Hindlimb muscle (tissue), 1 donor: ENCODE data around the gene HENMT1. TPM values are rescaled to one million over a fixed set of nuclear protein-coding genes. Genes with fewer than 3 reads are reported as not detected.
A peak's percentile ranks its signal among the peaks of the same experiment; 100 is the strongest.

Experiments
- DNase-seq: peaks from one replicate; pipeline ENCODE4 v3.0.0-alpha.2; 2013
- polyA plus RNA-seq: library from polyadenylated mRNA; unstranded; fragments of 120-200 nt; gene quantifications from one replicate; pipeline ENCODE4 v1.2.1, GENCODE V29; 2013; ENCODE audit not compliant: insufficient read length

The HENMT1 gene
- polyA plus RNA-seq, 1 donor: 20.4 TPM

DNA sequence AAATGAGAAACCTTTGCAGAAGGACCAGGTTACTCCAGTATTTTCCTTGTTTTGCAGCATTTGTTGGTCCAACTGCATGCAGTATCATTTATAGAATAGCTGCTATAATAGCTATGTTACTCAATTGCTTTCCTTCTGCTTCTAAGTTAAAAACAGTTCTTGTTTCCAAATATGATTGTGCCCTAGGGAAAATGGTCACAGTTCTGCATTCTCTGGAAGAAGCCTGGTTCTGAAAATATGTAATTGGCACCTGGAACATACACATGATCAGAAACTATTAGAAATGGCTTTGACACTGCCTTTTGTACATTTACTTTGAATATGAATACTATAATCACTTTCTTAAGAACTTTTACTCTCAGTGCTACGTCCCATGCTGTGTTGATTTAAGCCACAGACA, 33.6 kb downstream of the HENMT1 start:
- no peak for DNase-seq

GRCh38 chr1:108624069-108624468, 36.8 kb downstream of the HENMT1 start:
- no peak for DNase-seq

DNA sequence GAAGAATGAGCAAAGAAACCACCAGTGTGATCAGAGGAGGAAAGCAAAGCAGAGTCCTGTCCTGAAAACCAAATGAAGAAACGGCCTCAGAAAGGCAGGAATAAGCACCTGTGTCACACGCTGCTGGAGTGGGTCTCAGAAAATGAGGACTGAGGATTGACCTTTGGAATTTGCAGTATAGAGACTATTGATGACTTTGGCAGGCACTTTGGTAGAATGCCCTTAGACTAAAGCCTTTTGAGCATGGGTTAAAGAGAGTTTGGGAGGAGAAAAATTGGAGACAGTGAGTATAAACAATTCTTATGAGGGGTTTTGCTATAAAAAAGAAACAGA, 43.2 kb downstream of the HENMT1 start:
- DNase-seq: no peak

DNA sequence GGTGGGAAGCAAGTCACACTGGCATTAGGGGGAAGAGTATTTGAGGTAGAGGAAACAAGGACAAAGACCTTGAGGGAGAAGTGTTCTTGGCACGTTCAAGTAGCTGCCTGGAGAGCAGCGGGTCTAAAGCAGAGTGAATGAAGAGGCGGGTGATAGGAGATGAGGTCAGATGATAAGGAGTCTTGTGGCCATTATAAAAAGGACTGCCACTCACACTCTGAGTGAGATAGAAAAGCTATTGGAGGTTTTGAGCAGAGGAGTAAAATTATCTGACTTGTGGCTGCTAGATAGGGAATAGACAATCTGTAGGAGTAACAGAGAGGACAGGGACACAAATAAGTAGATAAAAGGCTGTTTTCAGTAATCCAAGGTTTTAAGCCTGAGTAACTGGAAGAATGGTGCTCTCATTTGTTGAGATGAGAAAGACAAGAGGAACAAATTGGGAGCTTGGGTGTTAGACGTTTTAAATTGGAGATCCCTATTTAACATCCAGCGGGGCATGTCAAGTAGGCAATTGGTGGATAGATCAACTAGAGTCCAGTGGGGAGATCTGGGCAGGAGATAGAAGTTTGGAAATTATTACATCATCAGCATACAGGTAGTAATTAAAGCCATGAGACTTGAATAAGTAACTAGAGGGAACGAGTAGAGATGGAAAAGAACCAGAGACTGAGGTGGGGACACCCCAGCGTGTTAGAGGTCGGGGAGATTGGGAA, 43.7 kb downstream of the HENMT1 start:
- DNase-seq: no peak

DNA sequence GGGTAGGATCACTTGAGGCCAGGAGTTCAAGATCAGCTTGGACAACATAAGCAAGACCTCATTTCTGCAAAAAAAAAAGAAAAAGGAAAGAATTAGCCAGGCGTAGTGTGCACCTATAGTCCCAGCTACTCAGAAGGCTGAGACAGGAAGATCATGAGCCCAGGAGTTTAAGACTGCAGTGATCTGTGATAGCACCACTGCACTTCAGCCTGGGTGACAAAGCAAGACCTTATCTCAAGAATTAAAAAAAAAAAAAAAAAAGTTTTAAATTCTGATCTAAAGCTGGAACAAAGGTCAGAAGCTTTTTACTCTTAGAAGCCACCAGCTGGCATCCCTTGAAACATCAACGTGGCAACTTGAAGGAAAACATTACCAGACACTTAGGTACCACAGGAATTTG, 45.3 kb downstream of the HENMT1 start:
- DNase-seq: no peak

DNA sequence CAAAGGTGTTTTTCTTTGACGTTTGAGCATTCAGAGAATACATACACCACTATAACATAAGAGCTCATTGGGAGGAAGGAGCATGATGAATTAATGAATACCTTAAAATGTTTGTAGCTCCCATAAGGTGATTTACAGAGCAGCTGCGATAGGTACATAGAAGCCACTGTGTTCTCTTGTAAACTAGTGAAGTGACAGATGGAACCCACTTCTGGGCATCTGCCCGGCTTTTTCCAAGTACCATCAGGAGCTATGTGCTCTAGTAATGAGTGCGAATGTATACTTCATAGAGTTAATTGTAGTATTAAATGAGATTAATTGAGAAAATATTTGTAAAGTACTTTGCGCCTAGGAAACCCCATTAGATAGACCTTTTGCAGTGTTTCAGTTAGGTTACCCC, 48.4 kb downstream of the HENMT1 start:
- no peak for DNase-seq

GRCh38 chr1:108611984-108612383, 48.9 kb downstream of the HENMT1 start:
- DNase-seq: no peak

- peak; percentile 10 for DNase-seq
Observed at GRCh38 chr1:108610073-108610472, 50.8 kb downstream of the HENMT1 start.

GRCh38 chr1:108609483-108610049, 51.3 kb downstream of the HENMT1 start:
- peak; percentile 37 for DNase-seq

DNA sequence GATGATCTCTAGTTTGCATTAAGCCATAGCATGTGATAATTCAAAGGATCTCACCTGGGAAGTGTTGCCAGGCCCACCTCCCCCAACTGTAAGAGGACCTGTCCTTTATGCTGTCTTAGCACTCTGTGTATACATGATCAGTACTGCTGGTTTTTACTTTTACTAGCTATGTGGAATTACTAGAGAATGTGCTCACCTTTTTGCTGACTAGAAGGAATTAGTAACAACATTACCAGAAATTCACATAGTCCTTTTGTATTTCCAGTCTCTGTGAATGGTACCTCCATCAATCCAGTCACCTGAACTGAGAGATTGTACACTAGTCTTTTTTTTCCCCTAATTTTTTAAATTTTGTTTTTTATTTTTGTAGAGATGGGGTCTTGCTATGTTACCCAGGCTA, 54.4 kb downstream of the HENMT1 start:
- no peak for DNase-seq

DNA sequence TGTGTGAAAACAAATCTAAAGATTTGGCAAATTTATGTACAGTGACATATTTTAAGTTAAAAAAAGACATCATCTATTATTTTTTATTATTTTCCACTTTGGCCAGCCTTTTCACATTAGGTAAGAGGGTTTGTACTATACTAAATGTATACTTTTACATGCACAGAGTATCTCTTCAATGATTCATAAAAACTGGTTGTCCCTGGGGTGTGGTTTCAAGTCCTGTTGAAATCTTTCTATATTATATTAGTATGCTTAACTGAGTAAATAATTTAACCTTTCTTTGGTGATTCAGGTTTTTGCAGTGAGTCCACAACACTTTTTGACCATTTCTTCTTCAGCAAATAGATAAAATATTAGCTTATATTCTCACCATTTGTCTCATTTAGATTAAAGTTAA, 55.3 kb downstream of the HENMT1 start:
- no peak for DNase-seq

DNA sequence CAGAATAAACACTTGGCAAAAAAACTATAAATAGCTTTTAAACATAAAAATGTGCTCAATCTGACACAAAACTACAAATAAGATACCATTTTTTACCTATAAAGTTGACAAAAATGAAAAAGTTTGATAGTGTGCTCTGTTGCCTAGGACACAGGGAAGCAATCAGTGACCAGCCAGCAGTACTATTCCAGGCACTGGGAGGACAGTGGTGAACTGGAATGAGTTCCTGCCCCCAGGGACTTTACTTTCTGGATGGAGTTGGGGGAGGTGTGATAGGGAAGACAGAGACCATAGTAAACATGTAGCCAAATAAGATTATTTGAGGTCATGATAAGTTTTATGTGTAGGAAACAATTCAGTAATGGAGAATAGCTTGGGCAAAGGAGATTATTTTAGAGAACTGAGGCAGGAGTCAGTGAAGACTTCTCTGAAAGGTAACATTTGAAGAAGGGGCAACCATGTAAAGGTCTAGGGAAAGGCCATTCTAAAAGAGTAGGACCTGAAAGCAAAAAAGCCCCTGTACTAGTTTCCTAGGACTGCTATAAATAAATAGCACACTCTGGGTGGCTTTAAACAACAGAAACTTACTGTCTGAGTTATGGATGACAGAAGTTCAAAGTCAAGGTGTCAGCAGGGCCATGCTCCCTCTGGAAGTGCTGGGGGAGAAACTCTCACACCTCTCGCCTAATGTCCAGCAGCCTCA, 59.0 kb downstream of the HENMT1 start:
- DNase-seq: no peak

DNA sequence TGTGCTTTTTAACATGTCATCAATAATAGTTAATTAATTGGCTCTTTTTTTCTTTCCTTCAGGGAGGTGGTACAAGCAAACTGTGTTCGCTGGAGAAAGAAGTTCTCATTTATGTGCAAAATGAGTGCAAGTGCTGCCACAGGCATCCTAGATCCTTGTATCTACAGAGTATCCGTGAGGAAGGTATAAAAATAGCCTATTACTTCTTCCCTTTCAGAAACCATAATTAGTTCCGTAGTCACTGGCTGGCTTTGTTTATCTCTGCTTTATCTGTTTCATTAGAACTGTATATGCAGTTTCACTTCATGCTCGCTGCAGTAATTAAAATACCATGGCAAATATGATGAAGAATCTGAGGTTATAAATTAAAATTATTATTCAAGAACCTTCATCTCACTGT, 60.4 kb downstream of the HENMT1 start:
- no peak for DNase-seq

DNA sequence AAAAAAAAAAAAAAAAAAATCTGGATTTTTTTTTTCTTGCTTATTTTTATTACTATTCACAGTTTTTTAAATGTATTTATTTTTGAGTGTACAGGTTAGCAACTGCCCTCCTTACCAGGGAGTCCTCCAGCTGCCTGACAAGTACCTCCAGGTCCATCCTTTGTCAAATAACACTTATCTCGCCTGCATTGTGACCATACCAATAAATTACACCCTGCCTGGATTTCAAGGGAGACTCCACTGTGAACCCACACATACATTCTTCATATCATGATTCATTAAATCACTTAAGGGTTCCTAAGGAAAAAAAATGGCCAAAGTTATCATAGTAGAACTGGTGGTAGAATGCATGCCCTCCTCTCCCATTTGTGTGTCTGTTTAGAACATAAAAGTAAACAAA, 62.6 kb downstream of the HENMT1 start:
- no peak for DNase-seq

Other genes starting within 250 kb of the HENMT1 start
- not detected for gene NBPF6, start 210.8 kb downstream of the HENMT1 start, polyA plus RNA-seq
- gene EEIG2, start 101.0 kb downstream of the HENMT1 start, polyA plus RNA-seq: 8.8 TPM
- 42.2 TPM for gene PRPF38B, start 31.2 kb upstream of the HENMT1 start, polyA plus RNA-seq
- not detected for gene FNDC7, start 51.8 kb upstream of the HENMT1 start, polyA plus RNA-seq
- gene STXBP3, start 85.6 kb upstream of the HENMT1 start, polyA plus RNA-seq: 26.8 TPM
- gene AKNAD1, start 196.0 kb upstream of the HENMT1 start, polyA plus RNA-seq: 2.8 TPM
- gene GPSM2, start 215.9 kb upstream of the HENMT1 start, polyA plus RNA-seq: 27.9 TPM